AG04449 (cell line): ENCODE measurements around the gene EIF4B.
"Not testable (repeated sequence)": the region's sequence is repeated elsewhere in the genome, so short reads cannot be mapped to it uniquely, and the experiment has no call there.

Source experiments
- CTCF ChIA-PET: fragments of 350-600 bp; formaldehyde crosslinking; extraction: SDS; loops from one replicate; lab custom pipeline; 2021; ENCODE audit warnings: antibody characterized with exemption; lab: Yijun Ruan, JAX
- POLR2A ChIA-PET: fragments of 400-600, 350-600 bp; formaldehyde crosslinking; extraction: SDS; loops from one replicate; lab custom pipeline; 2020; ENCODE audit warnings: antibody characterized with exemption, inconsistent platforms; lab: Yijun Ruan, JAX
- DNase-seq: peaks from one replicate; pipeline ENCODE4 v3.0.0-alpha.2; 2010; ENCODE audit warnings: low read depth, low spot score
- H3K4me3 ChIP-seq: 2 replicates; pipeline ENCODE4 v1.5.1; 2011; ENCODE audit warnings: low read depth, mild to moderate bottlenecking, control low read depth, low read length
- CTCF ChIP-seq: IDR thresholded peaks from one replicate; pipeline ENCODE4 v1.5.1; 2011; ENCODE audit warnings: mild to moderate bottlenecking, moderate library complexity, low read length, control low read depth, inconsistent platforms; ENCODE audit not compliant: insufficient read depth; ENCODE audit errors: missing control alignments

Gene EIF4B

GRCh38 chr12:53012928-53013327, 6.7 kb downstream of the EIF4B start:
- TF ChIP-seq CTCF: no peak
- ChIA-PET CTCF (interaction anchor here (2.0 kb wide), 1 partner anchor 18 kb away, joined by 5 read pairs; no protein-coding TSS in a partner anchor), POLR2A (no interaction called here)
- no peak for DNase-seq
- H3K4me3 ChIP-seq: no peak overlapping the region

- ChIA-PET POLR2A (no interaction called here), CTCF (interaction anchor here (1.1 to 5.1 kb wide), 5 partner anchors 12 to 130 kb away, joined by 4 to 19 read pairs (median 5); no protein-coding TSS in a partner anchor)
- TF ChIP-seq CTCF: no peak
- no peak overlapping the region for H3K4me3 ChIP-seq
- DNase-seq: no peak
These were observed 8.5 kb downstream of the EIF4B start for GRCh38 chr12:53014709-53015108.

DNA sequence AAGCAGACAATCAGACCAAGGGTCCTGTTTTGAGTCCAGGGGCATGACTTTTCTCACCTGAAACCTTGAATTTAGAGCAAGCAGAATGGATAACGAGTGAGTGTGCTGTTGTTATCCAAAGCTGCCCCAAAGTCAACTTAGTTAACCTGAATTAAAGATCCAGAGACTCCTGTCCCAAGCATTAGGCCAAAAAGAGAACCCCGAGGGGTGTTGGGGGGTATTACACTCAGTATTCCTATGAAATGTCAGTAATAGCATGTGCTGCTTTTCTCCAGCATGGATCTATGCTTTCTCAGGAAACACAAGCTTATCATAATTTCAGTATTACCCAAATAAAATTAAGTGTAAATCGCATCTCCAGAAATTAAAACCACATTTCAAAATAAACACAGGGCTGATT, 19.0 kb downstream of the EIF4B start:
- CTCF ChIA-PET: interaction anchor here (1.0 to 6.9 kb wide), 4 partner anchors 8 to 21 kb away, joined by 3 to 71 read pairs (median 4); no protein-coding TSS in a partner anchor
- no peak for DNase-seq
- H3K4me3 ChIP-seq: no peak overlapping the region
- TF ChIP-seq CTCF: no peak
- POLR2A ChIA-PET: no interaction called here

GRCh38 chr12:53027014-53027413, 20.8 kb downstream of the EIF4B start:
- ChIA-PET CTCF (interaction anchor here (1.0 to 6.9 kb wide), 5 partner anchors 11 to 39 kb away, joined by 3 to 71 read pairs (median 4); no protein-coding TSS in a partner anchor), POLR2A (interaction anchor here (1.3 kb wide), 1 partner anchor 20 kb away, joined by 7 read pairs; no protein-coding TSS in a partner anchor)
- not testable (repeated sequence) for H3K4me3 ChIP-seq, DNase-seq

DNA sequence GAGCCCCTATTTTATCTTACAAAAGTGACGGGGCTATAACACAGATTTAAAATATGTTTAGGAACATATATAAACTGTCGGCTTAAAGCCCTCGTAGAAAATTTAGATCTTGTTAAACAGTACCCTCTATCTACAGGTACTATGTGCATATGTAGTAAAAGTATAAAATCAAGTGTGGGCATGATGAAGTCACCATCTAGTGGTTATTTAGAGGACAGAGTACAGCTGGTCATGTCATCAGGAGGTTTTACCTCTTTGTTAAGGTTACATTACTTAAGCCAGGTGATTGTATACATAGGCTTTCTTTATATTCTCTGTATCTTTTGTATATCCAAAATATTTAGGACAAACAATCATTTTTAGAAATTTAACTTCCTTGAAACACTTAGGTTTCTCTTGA, 25.4 kb downstream of the EIF4B start:
- no peak overlapping the region for H3K4me3 ChIP-seq
- ChIA-PET CTCF (interaction anchor here (1.2 to 1.7 kb wide), 4 partner anchors 8 to 18 kb away, joined by 3 to 9 read pairs (median 4); no protein-coding TSS in a partner anchor), POLR2A (no interaction called here)
- no peak for DNase-seq
- no peak for TF ChIP-seq CTCF

GRCh38 chr12:53033832-53034231, 27.6 kb downstream of the EIF4B start:
- ChIA-PET POLR2A (interaction anchor here (1.0 kb wide), 1 partner anchor 11 kb away, joined by 3 read pairs; no protein-coding TSS in a partner anchor), CTCF (interaction anchor here (1.5 kb wide), 1 partner anchor 12 kb away, joined by 4 read pairs; no protein-coding TSS in a partner anchor)
- DNase-seq, H3K4me3 ChIP-seq: not testable (repeated sequence)

DNA sequence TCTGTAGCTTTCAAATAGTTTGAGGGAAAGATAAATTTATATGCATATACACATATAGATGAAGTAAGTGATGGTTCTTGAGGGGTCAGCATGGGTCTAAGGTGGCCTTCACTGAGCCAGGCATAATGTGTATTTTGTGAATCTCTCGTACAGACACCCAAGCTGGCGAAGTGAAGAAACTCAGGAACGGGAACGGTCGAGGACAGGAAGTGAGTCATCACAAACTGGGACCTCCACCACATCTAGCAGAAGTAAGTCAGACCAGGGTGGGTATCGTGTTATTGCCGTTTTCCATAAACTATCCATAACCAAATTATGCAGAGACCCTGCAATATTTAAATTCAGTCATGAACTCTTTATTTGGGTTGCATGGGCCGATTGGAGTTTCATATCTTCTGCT, 28.2 kb downstream of the EIF4B start:
- ChIA-PET CTCF (interaction anchor here (1.5 kb wide), 1 partner anchor 11 kb away, joined by 4 read pairs; no protein-coding TSS in a partner anchor), POLR2A (no interaction called here)
- no peak for TF ChIP-seq CTCF
- DNase-seq: no peak
- H3K4me3 ChIP-seq: no peak overlapping the region
